GM12891 (cell line): ENCODE data around the gene ERVV-1.

Experiments
- PAX5 ChIP-seq: IDR thresholded peaks from 2 replicates; pipeline ENCODE4 v1.6.1; 2011; ENCODE audit warnings: low read length, moderate library complexity, mild to moderate bottlenecking; ENCODE audit not compliant: insufficient read depth, severe bottlenecking
- POLR2A ChIP-seq: IDR thresholded peaks from 2 replicates; pipeline ENCODE4 v1.6.1; 2011; ENCODE audit warnings: low read depth, low read length, control low read depth
- POLR2AphosphoS5 ChIP-seq: IDR thresholded peaks from 2 replicates; pipeline ENCODE4 v1.6.1; 2011; ENCODE audit warnings: low read depth, low read length, control low read depth
- POU2F2 ChIP-seq: IDR thresholded peaks from 2 replicates; pipeline ENCODE4 v1.6.1; 2011; ENCODE audit warnings: low read depth, mild to moderate bottlenecking, control low read depth, low read length, moderate library complexity
- SPI1 ChIP-seq: IDR thresholded peaks from 2 replicates; pipeline ENCODE4 v1.6.1; 2011; ENCODE audit warnings: low read depth, low read length, control low read depth
- TAF1 ChIP-seq: IDR thresholded peaks from 2 replicates; pipeline ENCODE4 v1.6.1; 2011; ENCODE audit warnings: low read depth, low read length, control low read depth

DNA sequence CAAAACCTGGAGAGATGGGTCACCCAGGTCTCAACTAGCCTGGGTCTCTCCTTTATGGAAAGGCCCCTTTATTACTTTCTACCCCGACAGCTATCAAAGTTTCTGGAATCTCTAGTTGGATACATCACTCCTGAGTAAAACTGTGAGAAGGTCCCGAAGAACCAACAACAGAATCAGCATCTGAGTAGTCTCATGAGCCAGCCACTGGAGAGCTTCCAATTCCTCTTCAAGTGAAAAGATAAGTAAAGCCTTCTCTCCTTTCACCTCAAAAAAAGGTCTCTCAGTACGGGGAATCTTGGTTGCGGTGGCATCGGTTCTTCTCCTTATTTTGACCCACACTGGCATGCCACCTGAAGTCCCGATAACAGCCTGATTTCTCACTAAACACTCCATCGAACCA is at the start of gene ERVV-1:
- TF ChIP-seq PAX5 (no peak), POLR2AphosphoS5 (no peak), POLR2A (no peak), SPI1 (no peak), TAF1 (no peak), POU2F2 (no peak)
